ENCODE results near the gene FXYD1.

DNA sequence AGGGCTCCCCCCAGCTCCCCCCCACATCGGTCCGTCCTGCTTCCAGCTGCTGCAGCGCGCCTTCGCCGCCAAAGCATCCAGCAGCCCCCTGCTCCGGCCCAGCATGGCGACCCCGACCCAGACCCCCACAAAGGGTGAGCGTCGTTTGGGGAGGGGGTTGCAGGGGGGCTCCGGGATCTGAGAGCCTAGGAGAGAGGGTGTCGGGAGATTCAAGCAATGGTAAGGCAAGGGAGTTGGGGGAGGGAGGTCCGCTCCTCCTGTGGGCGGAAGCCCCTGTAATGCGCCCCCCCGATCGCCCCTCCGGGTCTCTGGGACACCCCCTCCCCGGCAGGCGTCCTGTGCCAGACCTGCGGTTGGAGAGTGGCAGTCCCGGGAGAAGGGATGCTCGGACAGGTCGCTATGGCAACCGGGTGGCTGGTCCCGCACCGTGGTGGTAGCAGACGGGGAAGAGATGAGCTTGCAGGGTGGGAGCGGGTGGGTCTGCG is 4.6 kb downstream of the FXYD1 start, which contains the start of gene FXYD7:
- TF ChIP-seq, protein P1, sequence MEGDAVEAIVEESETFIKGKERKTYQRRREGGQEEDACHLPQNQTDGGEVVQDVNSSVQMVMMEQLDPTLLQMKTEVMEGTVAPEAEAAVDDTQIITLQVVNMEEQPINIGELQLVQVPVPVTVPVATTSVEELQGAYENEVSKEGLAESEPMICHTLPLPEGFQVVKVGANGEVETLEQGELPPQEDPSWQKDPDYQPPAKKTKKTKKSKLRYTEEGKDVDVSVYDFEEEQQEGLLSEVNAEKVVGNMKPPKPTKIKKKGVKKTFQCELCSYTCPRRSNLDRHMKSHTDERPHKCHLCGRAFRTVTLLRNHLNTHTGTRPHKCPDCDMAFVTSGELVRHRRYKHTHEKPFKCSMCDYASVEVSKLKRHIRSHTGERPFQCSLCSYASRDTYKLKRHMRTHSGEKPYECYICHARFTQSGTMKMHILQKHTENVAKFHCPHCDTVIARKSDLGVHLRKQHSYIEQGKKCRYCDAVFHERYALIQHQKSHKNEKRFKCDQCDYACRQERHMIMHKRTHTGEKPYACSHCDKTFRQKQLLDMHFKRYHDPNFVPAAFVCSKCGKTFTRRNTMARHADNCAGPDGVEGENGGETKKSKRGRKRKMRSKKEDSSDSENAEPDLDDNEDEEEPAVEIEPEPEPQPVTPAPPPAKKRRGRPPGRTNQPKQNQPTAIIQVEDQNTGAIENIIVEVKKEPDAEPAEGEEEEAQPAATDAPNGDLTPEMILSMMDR (conservative IDR thresholded peaks at IDR 0.05) = no peak
- no peak for TF ChIP-seq EZH2 (IDR thresholded peaks at IDR 0.05; ENCODE audit: low read depth)

Measured in PC-9 (cell line).